Stimulated activated CD8-positive, alpha-beta memory T cell treated with anti-CD3 and anti-CD28 coated beads, Interleukin-2, amount 100 ng/mL, for 1 hour (primary cell): Measurements from ENCODE around the gene MRPL33.

Experiments used
- DNase-seq, 2 donors: peaks; one replicate each; pipeline ENCODE4 v3.0.0-alpha.2; 2020; ENCODE audit warnings: low read depth in 2 of 2

Gene MRPL33

GRCh38 chr2:27771548-27772335 is at the start of gene MRPL33:
Gene MRPL33, plus strand, starts transcription at chr2:27771719. Its CDS starts 59 bp downstream, at chr2:27771778.
- DNase-seq = peak; percentile 78 to 84

GRCh38 chr2:27721884-27722485 is 49.5 kb upstream of the MRPL33 start:
- DNase-seq = no peak

GRCh38 chr2:27723372-27724144 is 48.0 kb upstream of the MRPL33 start:
- DNase-seq = no peak

- DNase-seq = no peak
Observed at GRCh38 chr2:27724191-27724590, 47.3 kb upstream of the MRPL33 start.

- no peak for DNase-seq
Observed at GRCh38 chr2:27724905-27725701, 46.4 kb upstream of the MRPL33 start.

- no peak for DNase-seq
Observed at GRCh38 chr2:27727257-27727656, 44.3 kb upstream of the MRPL33 start.

- DNase-seq = no peak
Observed at GRCh38 chr2:27728081-27728858, 43.2 kb upstream of the MRPL33 start.

GRCh38 chr2:27729198-27729597 is 42.3 kb upstream of the MRPL33 start:
- no peak for DNase-seq

GRCh38 chr2:27729614-27730013 is 41.9 kb upstream of the MRPL33 start:
- no peak for DNase-seq

- no peak for DNase-seq
Observed at GRCh38 chr2:27730261-27730662, 41.3 kb upstream of the MRPL33 start.

- DNase-seq = no peak
Observed at GRCh38 chr2:27730980-27731691, 40.4 kb upstream of the MRPL33 start.

GRCh38 chr2:27734305-27734704 is 37.2 kb upstream of the MRPL33 start:
- no peak for DNase-seq

- DNase-seq = peak in 1 of 2 donors; percentile 31
Observed at GRCh38 chr2:27735263-27735904, 36.1 kb upstream of the MRPL33 start.

GRCh38 chr2:27736031-27736889 is 35.3 kb upstream of the MRPL33 start:
- no peak for DNase-seq

- DNase-seq = no peak
Observed at GRCh38 chr2:27736890-27737204, 34.7 kb upstream of the MRPL33 start.

GRCh38 chr2:27737676-27738348 is 33.7 kb upstream of the MRPL33 start:
- DNase-seq = no peak

GRCh38 chr2:27738349-27739057 is 33.0 kb upstream of the MRPL33 start:
- no peak for DNase-seq

GRCh38 chr2:27739058-27739373 is 32.5 kb upstream of the MRPL33 start:
- no peak for DNase-seq
